Measurements from ENCODE around the gene FANCC. TPM values are rescaled to one million over a fixed set of nuclear protein-coding genes. Genes with fewer than 3 reads are reported as not detected.

FANCC gene
- total and polyA plus RNA-seq, 11 donors = 2.4 to 6.2 (median 4.2) TPM

DNA sequence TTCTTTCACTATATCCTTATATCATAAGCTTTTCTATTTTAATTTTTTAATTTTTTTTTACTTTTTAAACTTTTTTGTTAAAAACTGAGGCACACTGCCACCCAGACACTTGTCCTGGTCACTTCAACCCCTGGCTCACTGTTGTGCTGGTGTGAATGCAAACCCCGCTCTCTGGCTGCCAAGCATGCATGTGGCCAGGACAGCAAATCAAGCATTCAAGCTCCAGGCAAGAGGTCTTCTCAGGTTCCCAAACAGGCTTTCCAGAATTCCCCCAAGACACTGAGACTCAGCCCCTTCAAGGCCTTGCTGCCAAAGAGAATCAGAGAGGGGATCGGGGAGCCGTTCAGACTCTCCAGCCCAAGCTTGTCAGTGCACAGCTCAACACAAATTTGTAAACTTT lies 139.9 kb downstream of the FANCC start:
- 89 to 92% (median 90%) methylated on average over 3 of the region's 3 CpGs for WGBS, 4 donors
- no peaks in the 10 kb centered on the region for H3K36me3 ChIP-seq

GRCh38 chr9:95176755-95177319 lies 140.7 kb downstream of the FANCC start:
- Histone ChIP-seq H3K27ac (no peak overlapping the region), H3K36me3 (no peaks in the 10 kb centered on the region), H3K9me3 (no peaks in the 10 kb centered on the region), H3K27me3 (no peaks in the 10 kb centered on the region), H3K4me1 (no peaks in the 10 kb centered on the region), H3K4me3 (no peak overlapping the region)
- no peak for TF ChIP-seq POLR2A (IDR thresholded peaks at IDR 0.05)
- TF ChIP-seq, protein P1, sequence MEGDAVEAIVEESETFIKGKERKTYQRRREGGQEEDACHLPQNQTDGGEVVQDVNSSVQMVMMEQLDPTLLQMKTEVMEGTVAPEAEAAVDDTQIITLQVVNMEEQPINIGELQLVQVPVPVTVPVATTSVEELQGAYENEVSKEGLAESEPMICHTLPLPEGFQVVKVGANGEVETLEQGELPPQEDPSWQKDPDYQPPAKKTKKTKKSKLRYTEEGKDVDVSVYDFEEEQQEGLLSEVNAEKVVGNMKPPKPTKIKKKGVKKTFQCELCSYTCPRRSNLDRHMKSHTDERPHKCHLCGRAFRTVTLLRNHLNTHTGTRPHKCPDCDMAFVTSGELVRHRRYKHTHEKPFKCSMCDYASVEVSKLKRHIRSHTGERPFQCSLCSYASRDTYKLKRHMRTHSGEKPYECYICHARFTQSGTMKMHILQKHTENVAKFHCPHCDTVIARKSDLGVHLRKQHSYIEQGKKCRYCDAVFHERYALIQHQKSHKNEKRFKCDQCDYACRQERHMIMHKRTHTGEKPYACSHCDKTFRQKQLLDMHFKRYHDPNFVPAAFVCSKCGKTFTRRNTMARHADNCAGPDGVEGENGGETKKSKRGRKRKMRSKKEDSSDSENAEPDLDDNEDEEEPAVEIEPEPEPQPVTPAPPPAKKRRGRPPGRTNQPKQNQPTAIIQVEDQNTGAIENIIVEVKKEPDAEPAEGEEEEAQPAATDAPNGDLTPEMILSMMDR (IDR thresholded peaks at IDR 0.05) = no peak
- 95 to 100% (median 97%) methylated on average over 4 of the region's 4 CpGs for WGBS, 4 donors
- no peak for ATAC-seq
- no peak for DNase-seq
- intact Hi-C loops (cut with DNase I) = no loop called here

More for the DNA sequence above, 139.9 kb downstream of the FANCC start:
- intact Hi-C loops (cut with DNase I) = no loop called here
- no peak overlapping the region for H3K4me3 ChIP-seq
- ATAC-seq (no peak), DNase-seq (no peak)
- no peaks in the 10 kb centered on the region for H3K9me3 ChIP-seq
- TF ChIP-seq POLR2A (IDR thresholded peaks at IDR 0.05) = no peak
- TF ChIP-seq, protein P1 (IDR thresholded peaks at IDR 0.05) = no peak
- H3K4me1 ChIP-seq = no peaks in the 10 kb centered on the region
- no peaks in the 10 kb centered on the region for H3K27me3 ChIP-seq
- no peak overlapping the region for H3K27ac ChIP-seq

GRCh38 chr9:95175523-95175922 lies 142.0 kb downstream of the FANCC start:
- intact Hi-C loops (cut with DNase I) = no loop called here
- DNase-seq = no peak
- 85 to 95% (median 91%) methylated on average over 8 of the region's 8 CpGs for WGBS, 4 donors
- H3K36me3 ChIP-seq = no peaks in the 10 kb centered on the region
- ATAC-seq = peak in 1 of 4 donors; percentile 15
- H3K27me3 ChIP-seq = no peaks in the 10 kb centered on the region
- no peak overlapping the region for H3K27ac ChIP-seq
- H3K4me3 ChIP-seq = no peak overlapping the region
- no peak for TF ChIP-seq POLR2A (IDR thresholded peaks at IDR 0.05)
- TF ChIP-seq, protein P1 (IDR thresholded peaks at IDR 0.05) = no peak
- no peaks in the 10 kb centered on the region for H3K9me3 ChIP-seq
- H3K4me1 ChIP-seq = peaks cover 0 to 10% (median 4%) of the 10 kb centered on the region in 12 donors

DNA sequence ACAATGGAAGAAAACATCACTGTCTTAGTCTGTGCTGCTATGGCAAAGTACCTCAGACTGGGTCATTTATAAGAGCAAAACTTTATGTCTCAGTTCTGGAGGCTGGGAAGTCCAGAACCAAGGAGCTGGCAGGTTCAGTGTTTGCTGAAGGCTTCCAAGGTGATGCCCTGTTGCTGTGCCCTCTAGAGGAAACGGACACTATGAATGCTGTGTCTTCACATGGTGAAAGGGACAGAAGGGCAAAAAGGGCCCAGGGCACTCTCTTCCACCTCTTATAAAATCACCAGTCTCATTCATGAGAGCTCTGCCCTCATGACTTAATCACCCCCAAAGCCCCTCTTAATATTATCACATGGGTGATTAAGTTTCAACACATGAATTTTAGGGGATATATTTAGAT lies 143.5 kb downstream of the FANCC start:
- no peak for ATAC-seq
- no peak for DNase-seq
- WGBS, 4 donors = 61 to 83% (median 69%) methylated on average over 1 of the region's 1 CpG
- intact Hi-C loops (cut with DNase I) = no loop called here
- Histone ChIP-seq H3K9me3 (no peaks in the 10 kb centered on the region), H3K36me3 (no peaks in the 10 kb centered on the region), H3K27ac (no peak overlapping the region), H3K4me1 (peaks cover 0 to 10% (median 4%) of the 10 kb centered on the region in 12 donors), H3K27me3 (no peaks in the 10 kb centered on the region), H3K4me3 (no peak overlapping the region)
- TF ChIP-seq, protein P1 (IDR thresholded peaks at IDR 0.05) = no peak
- TF ChIP-seq POLR2A (IDR thresholded peaks at IDR 0.05) = no peak
